SKM-1 (cell line): Measurements from ENCODE around the gene NBL1.

Experiments
- DNase-seq: peaks from one replicate; lab custom pipeline; 2025; ENCODE audit not compliant: unreplicated experiment; lab: John Stamatoyannopoulos, UW

The NBL1 gene, protein sequence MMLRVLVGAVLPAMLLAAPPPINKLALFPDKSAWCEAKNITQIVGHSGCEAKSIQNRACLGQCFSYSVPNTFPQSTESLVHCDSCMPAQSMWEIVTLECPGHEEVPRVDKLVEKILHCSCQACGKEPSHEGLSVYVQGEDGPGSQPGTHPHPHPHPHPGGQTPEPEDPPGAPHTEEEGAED

DNA sequence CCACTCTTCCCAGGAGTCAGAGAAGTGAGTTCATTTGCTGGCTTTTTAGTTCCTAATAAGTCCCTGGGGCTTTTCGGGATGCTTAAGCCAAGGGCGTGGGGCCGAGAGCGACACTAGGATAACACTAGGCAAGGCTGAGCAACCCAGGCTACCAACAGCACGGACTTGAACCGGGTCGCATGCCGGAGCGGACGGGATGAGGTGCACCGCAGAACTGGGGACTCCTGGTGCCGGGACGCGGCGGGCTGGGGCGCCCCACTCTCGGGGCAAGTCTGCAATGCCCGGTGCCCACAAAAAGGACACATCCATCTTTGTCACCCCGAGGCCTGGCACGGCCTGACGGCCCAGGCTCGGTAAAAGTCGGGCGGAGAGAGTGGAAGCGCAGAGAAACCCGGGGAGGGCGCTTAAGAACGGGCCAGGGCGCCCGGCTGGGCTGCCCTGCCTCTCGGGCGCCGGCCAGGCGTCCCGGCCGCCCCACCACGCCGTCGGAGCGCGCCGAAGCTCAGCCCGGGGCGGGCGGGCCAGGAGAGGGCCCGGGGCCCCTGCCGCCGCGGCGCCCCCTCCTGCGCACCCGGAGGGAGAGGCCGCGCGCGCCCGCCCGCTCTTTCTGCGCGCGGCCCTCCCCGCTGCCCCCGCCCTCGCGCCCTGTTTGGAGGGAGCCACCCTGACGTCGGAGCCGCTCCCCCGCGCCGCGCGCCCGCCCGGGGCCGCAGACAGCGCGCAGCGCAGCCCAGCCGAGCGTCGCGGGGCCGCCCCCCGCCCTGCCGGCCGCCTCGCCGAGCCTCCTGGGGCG, at the start of gene NBL1:
Gene NBL1, plus strand, starts transcription at position 710 of the 793 bp plus-strand sequence. CDS start 10,720 bp downstream, outside the sequence.
- no peak for DNase-seq

DNA sequence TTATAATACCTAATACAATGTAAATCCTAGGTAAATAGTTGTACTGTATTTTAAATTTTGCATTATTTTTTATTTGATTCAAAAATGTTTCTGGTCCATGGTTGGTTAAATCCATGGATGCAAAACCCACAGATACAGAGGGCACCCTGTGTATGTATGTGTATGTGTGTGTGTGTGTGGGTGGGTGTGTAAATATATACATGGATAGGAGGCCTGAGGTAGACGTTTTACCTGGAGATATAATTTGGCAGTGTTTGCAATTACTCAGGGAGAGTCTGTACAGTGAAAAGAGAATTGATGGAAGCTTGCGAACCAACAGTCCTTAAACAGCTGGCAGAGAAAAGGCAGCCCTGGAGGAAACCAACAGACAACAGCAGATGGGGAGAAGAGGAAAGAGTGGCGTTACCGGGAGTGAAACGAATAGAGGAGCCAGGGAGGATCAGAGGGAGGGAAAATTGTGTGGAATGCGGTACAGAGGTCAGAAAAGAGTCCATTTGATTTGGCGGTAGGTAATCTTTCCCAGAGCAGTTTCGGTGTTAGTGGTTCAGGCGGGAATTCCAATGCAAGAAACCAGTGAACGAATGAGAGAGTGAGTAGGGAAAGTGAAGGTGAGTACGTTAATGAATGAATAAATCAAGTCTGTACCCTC, 47.9 kb upstream of the NBL1 start:
- no peak for DNase-seq

DNA sequence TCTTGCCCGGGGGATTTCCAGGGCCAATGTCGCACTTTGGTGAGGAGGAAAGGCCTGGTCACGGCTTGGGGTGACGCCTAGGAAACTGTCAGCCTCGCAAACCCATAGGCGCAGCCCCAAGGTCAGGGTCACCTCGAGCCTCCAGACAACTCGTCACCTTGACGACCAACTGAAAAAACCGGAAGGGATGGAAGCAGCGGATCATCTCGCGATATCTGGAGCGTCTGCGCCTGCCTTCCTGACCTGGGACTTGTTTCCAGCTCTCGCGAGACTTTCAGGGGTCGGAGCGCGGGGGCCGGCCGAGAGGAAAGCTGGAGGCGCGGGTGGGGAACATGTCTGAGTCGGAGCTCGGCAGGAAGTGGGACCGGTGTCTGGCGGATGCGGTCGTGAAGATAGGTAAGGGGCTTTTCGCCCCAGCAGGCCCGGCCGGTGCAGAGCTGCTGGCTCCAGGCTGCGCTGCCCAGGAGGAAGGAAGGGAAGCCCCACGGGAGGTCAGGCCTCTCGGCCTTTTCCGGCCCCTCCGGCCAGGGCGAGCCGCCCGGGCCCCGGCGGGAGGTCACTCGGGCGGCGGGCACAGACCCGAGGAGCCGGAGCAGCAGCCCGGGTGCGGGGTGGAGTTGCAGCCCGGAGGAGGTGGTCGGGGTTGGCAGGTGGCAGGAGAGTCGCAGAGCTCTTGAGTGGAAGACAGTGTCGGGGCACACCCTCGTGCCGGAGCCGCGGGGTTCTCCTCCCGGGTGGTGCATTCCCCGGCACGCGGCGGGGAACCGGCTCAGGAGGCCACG, 47.2 kb upstream of the NBL1 start:
- peak; percentile 98 for DNase-seq

DNA sequence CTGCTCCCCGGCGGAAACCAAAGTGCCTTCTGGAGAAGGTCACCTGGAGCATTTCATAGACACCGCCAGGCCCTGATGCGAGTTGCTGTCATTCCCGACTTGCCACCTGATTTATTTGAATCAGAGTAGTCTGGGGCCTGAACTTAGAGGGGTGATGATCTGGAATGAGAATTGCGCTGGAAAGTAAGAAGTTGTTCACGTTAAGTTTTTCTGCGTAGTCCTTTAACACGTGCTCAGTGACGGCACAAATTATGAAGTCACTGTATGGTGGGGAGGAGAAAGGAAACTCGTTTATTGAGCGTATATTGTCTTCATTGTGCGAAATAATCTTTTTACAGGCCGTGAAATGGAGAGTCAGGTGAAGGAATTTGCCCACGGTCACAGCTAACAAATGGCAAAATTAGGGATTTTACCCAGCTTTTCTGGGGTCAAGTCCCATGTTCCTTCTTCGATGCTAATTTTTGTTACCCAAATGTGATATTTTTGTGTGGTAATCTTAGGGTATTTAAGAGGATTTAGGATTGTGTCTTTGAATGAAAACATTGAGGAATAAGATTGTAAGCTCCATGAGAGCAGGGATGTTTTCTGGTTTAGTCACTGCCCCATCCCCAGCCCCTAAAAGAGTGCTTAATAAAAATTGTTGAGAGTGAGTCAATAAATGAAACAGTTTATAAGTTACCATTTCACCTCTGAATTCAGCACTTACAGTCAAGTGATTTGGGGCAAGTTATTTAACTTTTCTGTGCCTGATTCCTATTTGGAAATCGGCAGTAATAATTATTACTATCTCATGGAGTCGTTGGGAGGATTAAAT, 46.4 kb upstream of the NBL1 start:
- no peak for DNase-seq

DNA sequence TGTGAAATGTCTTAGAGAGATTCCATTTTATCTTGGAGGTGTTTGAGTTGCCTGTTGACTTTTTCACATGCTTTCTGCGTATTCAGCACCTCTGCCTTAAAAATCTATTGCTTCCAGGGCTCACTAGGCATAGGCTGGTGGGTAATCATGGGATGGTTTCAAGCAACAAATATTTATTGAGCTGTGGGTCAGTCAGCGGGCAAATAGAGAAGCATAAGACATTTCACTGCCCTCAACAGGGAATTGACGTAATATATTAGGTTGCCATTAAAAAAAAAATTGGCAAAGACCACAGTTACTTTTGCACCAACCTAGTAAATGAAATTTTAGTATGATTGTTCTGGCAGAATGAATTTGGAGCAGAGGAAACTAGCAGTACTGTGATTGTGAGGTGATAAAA, 44.3 kb upstream of the NBL1 start:
- DNase-seq, result no peak

DNA sequence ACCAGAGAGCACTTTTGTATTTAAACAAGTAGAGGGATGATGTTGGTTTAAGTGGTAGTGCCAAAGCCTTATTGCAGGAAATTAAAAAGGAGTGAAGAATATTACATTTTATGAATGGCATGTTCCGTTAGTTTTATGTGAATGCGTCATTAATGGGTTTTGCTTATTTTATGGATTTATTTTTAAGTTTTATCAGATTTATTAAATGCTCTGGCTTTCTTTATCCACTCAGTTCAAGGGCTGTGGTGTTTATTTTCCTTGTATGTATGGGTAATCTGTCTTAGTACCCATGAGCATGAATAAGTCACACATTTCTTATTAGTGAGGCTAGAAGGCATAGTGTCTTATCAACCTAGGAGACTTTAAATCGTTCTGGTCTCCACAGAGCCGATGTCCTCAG, 41.6 kb upstream of the NBL1 start:
- no peak for DNase-seq

DNA sequence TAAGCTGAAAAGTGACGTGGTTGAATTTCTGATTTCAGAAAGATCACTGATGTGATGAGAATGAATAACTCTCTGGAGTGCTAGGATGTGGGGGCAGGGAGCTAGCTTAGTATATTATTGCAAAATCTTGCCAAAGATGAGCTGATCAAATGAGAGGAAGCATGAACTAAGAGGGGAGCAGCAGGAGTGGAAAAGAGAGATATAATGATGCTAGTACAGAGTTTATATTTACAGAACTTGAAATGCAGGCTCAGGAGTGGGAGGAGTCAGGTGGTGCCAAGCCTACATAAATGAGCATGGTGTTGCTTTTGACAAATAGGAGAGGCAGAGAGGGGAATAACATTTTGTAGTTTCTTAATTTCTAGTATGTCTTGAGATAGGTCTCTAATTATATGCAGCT, 38.1 kb upstream of the NBL1 start:
- DNase-seq, result no peak

DNA sequence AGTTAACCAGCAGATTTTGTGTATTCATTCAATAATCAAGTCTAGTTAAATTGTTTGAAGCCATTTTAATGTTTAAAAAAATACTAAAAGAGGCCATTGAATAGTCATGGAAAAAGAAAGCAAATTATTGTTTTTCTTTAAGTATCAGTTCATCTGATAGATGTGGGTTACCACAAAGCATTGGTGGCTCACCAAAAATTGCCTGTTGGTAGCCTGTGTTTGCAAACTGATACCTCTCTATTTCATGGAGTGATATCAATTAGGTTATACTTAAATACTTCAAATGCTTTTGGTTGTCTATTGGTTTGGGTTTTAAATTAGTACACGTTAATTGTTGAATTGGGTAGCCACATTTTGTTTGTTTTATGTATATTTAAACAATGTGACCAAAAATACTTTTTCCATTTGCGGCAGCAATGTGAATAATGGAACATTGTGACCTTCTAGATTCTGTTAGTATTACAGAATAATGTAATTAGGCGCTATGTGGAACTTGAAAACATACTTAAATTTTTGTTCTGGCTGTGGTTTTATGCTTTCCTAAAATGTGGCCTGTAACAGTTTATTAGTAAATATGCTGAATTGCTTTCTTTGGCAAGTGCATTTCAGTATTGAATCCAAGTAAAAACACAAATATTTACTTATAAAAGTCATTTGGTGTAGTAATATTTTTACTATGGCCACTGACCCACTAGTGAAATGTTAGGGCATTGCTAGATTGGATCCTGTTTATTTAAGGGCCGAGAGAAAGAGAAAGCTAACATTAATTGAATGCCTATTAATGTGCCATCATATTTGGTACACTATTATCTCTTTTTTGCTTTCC, 37.1 kb upstream of the NBL1 start:
- DNase-seq, result no peak

DNA sequence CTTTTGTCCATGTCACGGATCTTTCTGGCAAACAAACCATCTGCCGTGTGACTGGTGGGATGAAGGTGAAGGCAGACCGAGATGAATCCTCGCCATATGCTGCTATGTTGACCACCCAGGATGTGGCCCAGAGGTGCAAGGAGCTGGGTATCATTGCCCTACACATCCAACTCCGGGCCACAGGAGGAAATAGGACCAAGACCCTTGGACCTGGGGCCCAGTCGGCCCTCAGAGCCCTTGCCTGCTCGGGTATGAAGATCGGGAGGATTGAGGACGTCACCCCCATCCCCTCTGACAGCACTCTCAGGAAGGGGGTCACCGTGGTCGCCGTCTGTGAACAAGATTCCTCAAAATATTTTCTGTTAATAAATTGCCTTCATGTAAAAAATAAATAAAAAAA, 35.9 kb upstream of the NBL1 start:
- no peak for DNase-seq

DNA sequence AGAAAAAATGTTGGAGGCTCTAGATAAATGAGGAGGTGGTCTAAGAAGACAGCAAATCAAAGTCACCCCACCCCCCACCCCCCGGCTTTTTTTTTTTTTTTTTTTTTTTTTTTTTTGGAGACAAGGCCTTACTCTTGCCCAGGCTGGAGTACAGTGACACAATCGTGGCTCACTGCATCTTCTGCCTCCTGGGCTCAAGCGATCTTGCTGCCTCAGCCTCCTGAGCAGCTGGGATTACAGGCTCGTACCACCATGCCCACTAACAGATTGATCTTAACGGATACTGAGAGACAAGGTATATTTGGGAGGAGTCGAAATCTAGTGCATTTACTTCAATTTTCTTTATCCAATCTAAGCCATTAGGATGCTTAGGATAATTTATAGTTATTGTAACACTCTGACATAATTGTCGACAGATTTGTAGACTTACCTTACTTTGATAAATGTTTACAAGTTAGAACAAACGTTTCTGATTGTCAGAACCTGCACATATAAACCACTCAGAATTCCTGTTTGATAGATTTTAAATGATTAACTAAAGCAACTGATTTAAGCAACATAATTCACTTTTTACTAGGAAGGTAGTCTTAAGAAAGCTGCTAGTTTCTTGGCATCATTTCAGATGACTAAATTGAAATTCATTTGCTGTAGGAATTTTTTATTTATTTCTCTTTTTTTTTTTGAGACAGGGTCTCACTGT, 33.7 kb upstream of the NBL1 start:
- no peak for DNase-seq

DNA sequence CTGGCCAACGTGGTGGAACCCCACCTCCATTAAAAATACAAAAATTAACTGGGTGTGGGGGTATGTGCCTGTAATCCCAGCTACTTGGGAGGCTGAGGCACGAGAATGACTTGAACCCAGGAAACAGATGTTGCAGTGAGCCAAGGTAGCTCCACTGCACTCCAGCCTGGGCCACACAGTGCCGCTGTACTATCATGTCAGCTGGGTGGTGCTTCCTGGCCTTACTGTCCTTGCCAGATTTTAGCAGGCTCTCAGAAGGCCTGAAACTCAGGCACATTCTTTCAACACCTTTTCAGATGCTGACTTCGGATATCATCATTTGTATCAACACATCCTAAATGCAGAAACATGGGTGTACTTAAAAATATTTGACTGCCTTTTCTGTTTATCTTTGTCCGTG, 31.6 kb upstream of the NBL1 start:
- no peak for DNase-seq

DNA sequence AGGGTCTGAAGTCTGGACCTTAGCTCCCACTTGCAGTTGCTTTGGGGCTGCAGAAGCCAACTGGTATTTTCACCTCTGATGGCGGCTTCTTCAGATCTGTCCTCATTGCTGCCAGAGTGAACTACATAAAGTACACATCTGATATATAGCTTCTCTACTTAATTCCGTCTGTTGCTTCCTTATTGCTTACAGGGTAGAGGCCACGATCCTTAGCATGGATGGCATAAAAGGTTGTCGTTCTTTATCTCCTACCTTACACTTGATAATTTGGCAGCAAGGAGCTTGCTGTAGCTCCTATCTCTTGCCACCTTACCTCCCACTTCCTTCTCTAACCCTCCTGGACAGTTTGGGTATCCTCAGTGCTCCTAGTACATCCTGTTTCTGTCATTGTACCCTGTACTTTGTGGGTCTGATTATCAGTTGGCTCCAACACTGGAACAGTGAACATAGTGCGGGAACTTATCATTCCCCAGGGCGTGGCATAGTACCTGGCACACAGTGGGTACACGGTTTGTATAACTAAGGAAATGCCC, 30.9 kb upstream of the NBL1 start:
- no peak for DNase-seq

DNA sequence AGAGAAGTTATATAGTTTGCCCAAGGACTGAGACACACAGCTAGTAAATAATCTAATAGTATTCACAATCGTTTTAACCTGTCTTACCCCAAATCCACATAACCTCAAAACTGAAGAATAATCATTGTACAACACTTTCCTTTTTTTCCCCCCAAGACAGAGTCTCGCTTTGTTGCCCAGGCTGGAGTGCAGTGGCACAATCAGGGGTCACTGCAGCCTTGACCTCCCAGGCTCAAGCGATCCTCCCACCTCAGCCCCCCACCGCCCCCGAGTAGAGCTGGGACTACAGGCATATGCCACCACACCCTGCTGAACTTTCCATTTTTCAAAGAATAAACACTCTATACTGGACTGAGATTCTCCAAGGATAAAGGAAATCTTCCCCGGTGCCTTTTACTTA, 28.7 kb upstream of the NBL1 start:
- DNase-seq, result no peak

DNA sequence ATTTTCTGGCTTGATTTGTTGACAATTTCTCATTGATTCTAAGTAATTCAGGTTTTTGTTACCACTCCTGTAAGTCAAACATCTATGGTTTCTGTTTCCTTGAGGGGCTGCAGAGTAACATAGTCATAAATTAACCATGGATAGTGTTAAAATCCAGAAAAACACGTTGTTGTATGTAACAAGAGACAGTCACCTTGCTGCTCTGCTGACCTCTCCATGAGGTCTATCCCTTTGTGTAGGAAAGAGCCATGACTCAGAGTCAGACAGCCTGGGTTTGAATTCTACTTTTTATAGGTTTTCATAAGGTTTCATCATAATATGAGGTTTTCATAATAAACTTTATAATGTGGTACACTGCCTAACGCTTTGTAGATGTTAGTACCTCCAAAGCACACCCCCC, 27.6 kb upstream of the NBL1 start:
- no peak for DNase-seq

DNA sequence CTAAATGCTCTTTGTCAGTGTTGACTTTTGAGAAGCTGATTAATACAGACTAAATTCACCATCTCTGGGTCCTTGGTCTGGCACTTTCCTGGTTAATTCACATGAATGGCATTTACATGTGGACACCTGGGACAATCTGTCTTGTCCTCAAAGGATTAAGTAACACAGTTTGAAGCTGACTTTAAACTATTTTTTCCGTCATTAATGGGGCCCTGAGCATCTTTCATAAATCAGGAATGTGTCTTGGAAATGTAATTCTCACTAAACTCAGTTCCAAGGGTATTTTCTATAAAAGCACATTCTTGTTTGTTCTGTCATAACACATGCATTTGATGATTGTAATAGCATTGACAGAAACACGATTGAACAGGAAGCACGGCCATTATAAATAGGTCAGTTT, 26.7 kb upstream of the NBL1 start:
- no peak for DNase-seq

DNA sequence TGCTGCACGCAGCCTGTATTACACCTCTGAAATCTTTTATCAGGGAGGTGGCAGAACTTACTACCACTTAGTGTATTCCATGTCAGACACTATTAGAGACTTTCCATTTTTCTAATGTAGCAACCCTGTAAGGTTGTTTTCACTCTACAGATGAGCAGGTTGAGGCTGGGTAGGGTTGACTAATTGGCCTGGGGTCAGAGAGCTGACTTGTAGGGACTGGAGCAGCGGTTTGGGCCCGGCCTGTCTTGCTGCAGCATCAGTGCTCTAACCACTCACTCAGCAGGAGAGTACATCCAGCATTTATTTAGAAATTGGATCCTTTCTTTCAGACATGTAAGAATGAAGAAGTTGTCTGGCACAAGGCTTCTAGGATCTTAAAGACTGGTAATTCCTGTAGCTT, 25.7 kb upstream of the NBL1 start:
- no peak for DNase-seq

DNA sequence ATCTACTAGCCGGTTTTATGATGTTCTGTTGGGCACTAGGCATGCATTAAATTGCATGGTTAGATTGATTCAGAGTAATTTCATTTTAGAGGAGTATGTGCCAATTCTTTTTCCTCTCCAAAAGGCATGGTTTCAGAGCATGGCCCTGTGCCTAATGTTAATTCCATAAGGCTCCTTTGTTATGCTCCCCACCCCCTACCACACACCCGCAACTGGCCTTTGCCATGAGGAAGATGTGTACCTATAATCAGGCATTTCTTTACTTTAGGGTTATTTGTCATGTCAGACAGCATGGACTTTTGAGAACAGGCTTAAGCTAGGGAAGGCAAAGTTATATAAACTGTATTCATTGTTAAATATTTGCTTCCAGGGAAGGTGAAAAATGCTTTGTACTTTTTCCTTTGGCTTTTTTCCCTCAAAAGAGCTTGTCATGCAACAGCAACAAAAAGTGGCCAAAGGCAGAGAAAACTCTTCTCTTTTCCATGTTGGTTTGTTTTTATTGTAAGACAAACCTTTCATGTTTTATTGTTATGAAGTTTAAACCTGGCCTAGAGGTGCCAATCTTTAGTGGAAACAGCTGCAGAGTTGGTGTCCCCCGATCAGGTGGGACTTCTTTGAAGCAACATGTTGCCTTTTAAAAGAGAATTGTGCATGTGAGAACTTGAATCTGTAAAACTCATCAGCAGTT, 24.3 kb upstream of the NBL1 start:
- DNase-seq, result no peak

DNA sequence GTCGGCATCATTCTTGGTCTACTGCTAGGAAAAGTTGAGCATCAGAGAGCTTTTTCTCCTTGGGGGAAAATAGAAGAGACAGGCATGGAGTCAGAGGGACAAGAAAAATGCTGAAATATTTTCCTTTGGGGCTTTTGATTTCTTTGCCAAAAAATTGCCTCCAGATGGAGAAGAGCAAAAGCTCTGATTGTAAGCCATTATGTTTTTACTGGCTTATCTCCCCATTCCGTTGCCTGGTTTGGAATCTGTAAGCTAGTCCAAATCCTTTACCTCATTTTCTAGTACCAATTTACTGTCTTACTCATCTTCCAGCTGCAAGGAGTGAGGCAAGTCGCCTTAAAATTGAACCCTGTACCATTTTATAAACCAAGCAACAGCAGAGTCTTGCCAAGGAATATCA, 23.3 kb upstream of the NBL1 start:
- DNase-seq, result no peak
